GM23338 (cell line): ENCODE data around the gene CWC22. TPM values are rescaled to one million over a fixed set of nuclear protein-coding genes. Genes with fewer than 3 reads are reported as not detected.

ENCODE experiments used
- ATAC-seq: fragments of 200-7000 bp; cut with Tn5 transposase; 3 replicates; pipeline ENCODE4 v1.9.1; 2020
- DNase-seq: peaks from one replicate; pipeline ENCODE4 v3.0.0-alpha.2; 2015; ENCODE audit warnings: low spot score
- H2AFZ ChIP-seq: fragments of 200-600 bp; sonication (generic); 2 replicates; pipeline ENCODE4 v1.8.0; 2016; ENCODE audit warnings: antibody characterized with exemption, mild to moderate bottlenecking, moderate library complexity
- H3F3A ChIP-seq: fragments of 200-600 bp; sonication (generic); replicated peaks from 2 replicates; pipeline ENCODE4 v1.8.0; 2017; ENCODE audit warnings: antibody characterized with exemption, mixed run types, low read depth
- H3K27ac ChIP-seq: fragments of 200-600 bp; sonication (generic); 2 replicates; pipeline ENCODE4 v1.6.1; 2016; ENCODE audit warnings: low read depth
- H3K27me3 ChIP-seq: fragments of 200-600 bp; sonication (generic); 2 replicates; pipeline ENCODE4 v1.8.0; 2016; ENCODE audit warnings: mild to moderate bottlenecking, mixed run types, moderate library complexity; ENCODE audit not compliant: insufficient read depth
- H3K36me3 ChIP-seq: fragments of 200-600 bp; sonication (generic); 2 replicates; pipeline ENCODE4 v1.8.0; 2016; ENCODE audit warnings: mild to moderate bottlenecking; ENCODE audit not compliant: insufficient read depth
- H3K4me1 ChIP-seq: fragments of 200-600 bp; sonication (generic); 2 replicates; pipeline ENCODE4 v1.8.0; 2016; ENCODE audit warnings: mild to moderate bottlenecking, moderate library complexity; ENCODE audit not compliant: insufficient read depth
- H3K4me2 ChIP-seq: fragments of 200-600 bp; sonication (generic); 2 replicates; pipeline ENCODE4 v1.7.1; 2017; ENCODE audit warnings: mixed run types
- H3K4me3 ChIP-seq: fragments of 200-600 bp; sonication (generic); 2 replicates; pipeline ENCODE4 v1.6.1; 2016; ENCODE audit warnings: mixed run types
- H3K79me2 ChIP-seq: fragments of 200-600 bp; sonication (generic); replicated peaks from 2 replicates; pipeline ENCODE4 v1.8.0; 2017; ENCODE audit warnings: mild to moderate bottlenecking; ENCODE audit not compliant: insufficient read depth
- H3K9me2 ChIP-seq: fragments of 200-600 bp; sonication (generic); 2 replicates; pipeline ENCODE4 v1.8.0; 2017; ENCODE audit not compliant: insufficient read depth
- H4K20me1 ChIP-seq: fragments of 200-600 bp; sonication (generic); replicated peaks from 2 replicates; pipeline ENCODE4 v1.8.0; 2017; ENCODE audit warnings: mild to moderate bottlenecking; ENCODE audit not compliant: insufficient read depth
- H3K27ac Mint-ChIP-seq: 2 replicates; pipeline ENCODE4 v1.8.0; 2020; ENCODE audit warnings: inconsistent platforms, mild to moderate bottlenecking, moderate library complexity, mixed read lengths
- H3K27me3 Mint-ChIP-seq: 3 replicates; pipeline ENCODE4 v1.8.0; 2022; ENCODE audit warnings: low read depth, mild to moderate bottlenecking, moderate library complexity, mixed read lengths, inconsistent platforms; ENCODE audit not compliant: insufficient read depth, poor library complexity
- H3K36me3 Mint-ChIP-seq: 3 replicates; pipeline ENCODE4 v1.8.0; 2021; ENCODE audit warnings: low read depth, mild to moderate bottlenecking, inconsistent platforms, moderate library complexity, mixed read lengths
- H3K4me1 Mint-ChIP-seq: 3 replicates; pipeline ENCODE4 v1.8.0; 2020; ENCODE audit warnings: mild to moderate bottlenecking, inconsistent platforms, mixed read lengths
- H3K4me3 Mint-ChIP-seq: 3 replicates; pipeline ENCODE4 v1.8.0; 2021; ENCODE audit warnings: moderate library complexity, mild to moderate bottlenecking, inconsistent platforms, mixed read lengths
- H3K9me3 Mint-ChIP-seq: 3 replicates; pipeline ENCODE4 v1.8.0; 2020; ENCODE audit warnings: moderate library complexity, mild to moderate bottlenecking, inconsistent platforms, mixed read lengths
- CREB1 ChIP-seq: fragments of 250-450 bp; sonication (Bioruptor Pico); IDR thresholded peaks from 2 replicates; pipeline ENCODE4 v1.5.0; 2020; ENCODE audit warnings: low read depth, mild to moderate bottlenecking, moderate library complexity
- ETS1 ChIP-seq: IDR thresholded peaks from 2 replicates; pipeline ENCODE4 v1.6.1; 2016; ENCODE audit warnings: antibody characterized with exemption
- EZH2 ChIP-seq: fragments of 200-600 bp; sonication (generic); IDR thresholded peaks from one replicate; pipeline ENCODE4 v1.8.0; 2017; ENCODE audit warnings: antibody characterized with exemption, mild to moderate bottlenecking, low read depth; ENCODE audit not compliant: unreplicated experiment
- EZH2phosphoT487 ChIP-seq: fragments of 200-600 bp; sonication (generic); IDR thresholded peaks from one replicate; pipeline ENCODE4 v1.8.1; 2018; ENCODE audit warnings: antibody characterized with exemption; ENCODE audit not compliant: unreplicated experiment
- JUNB ChIP-seq: IDR thresholded peaks from one replicate; pipeline ENCODE4 v1.6.1; 2016; ENCODE audit warnings: antibody characterized with exemption; ENCODE audit not compliant: unreplicated experiment
- NANOG ChIP-seq: IDR thresholded peaks from 2 replicates; pipeline ENCODE4 v1.6.1; 2016; ENCODE audit warnings: antibody characterized with exemption, borderline replicate concordance
- ZNF331 ChIP-seq: fragments of 250-450 bp; sonication (Bioruptor Pico); IDR thresholded peaks from 2 replicates; pipeline ENCODE4 v1.5.0; 2020; ENCODE audit warnings: low read depth, mild to moderate bottlenecking, moderate library complexity
- ZNF462 ChIP-seq: fragments of 250-450 bp; sonication (Bioruptor Pico); IDR thresholded peaks from 2 replicates; pipeline ENCODE4 v1.5.0; 2020; ENCODE audit warnings: mild to moderate bottlenecking, moderate library complexity
- polyA plus RNA-seq: library from polyadenylated mRNA; unstranded; fragments of >200 nt; fragmentation: Nextera tagmentation; extraction: Ambion mirVana; gene quantifications from 2 replicates; pipeline ENCODE4 v1.2.1, GENCODE V29; 2016
- total RNA-seq: library from RNA; depleted of rRNA; stranded (reverse); fragments of >200 nt; shearing (Covaris generic); gene quantifications from 2 replicates; pipeline ENCODE4 v1.2.3, GENCODE V29; 2014

The CWC22 gene
- total and polyA plus RNA-seq, 2 experiments from 2014 or later, result 36.0 to 38.3 TPM

GRCh38 chr2:180001726-180002125 lies 5.4 kb downstream of the CWC22 start:
- Mint-ChIP-seq H3K9me3 (no peaks in the 10 kb centered on the region), H3K27me3 (peaks cover 3% of the 10 kb centered on the region), H3K27ac (no peak overlapping the region; the same call in 1 of the 2 replicates), H3K4me1 (peaks cover 30% of the 10 kb centered on the region), H3K36me3 (0 out of 3 replicates have a peak, but pooled peaks cover 2% of the 10 kb centered on the region), H3K4me3 (no peak overlapping the region)
- no peaks in the 10 kb centered on the region for H3K9me2 ChIP-seq
- H3K27me3 ChIP-seq, result no peaks in the 10 kb centered on the region
- H3K4me3 ChIP-seq, result no peak overlapping the region
- H3K27ac ChIP-seq, result no peak overlapping the region
- no peaks in the 10 kb centered on the region for H3F3A ChIP-seq
- H3K36me3 ChIP-seq, result no peaks in the 10 kb centered on the region
- ATAC-seq (no peak), DNase-seq (no peak)
- H3K4me1 ChIP-seq, result peaks cover 13% of the 10 kb centered on the region
- no peak overlapping the region for H3K4me2 ChIP-seq
- TF ChIP-seq JUNB (no peak), ZNF331 (CRISPR knock-in tag) (no peak), CREB1 (CRISPR knock-in tag) (no peak), ZNF462 (CRISPR knock-in tag) (no peak), NANOG (no peak), EZH2phosphoT487 (no peak), ETS1 (no peak), EZH2 (no peak)
- peaks cover 12% of the 10 kb centered on the region; the same call in 1 of the 2 replicates for H4K20me1 ChIP-seq
- H3K79me2 ChIP-seq, result peaks cover 100% of the 10 kb centered on the region
- H2AFZ ChIP-seq, result no peak overlapping the region
